ENCODE results near the gene LHB. TPM values are rescaled to one million over a fixed set of nuclear protein-coding genes. Genes with fewer than 3 reads are reported as not detected.

LHB gene
- total RNA-seq, 1 experiment from 2014 or later, result 0.68 TPM

DNA sequence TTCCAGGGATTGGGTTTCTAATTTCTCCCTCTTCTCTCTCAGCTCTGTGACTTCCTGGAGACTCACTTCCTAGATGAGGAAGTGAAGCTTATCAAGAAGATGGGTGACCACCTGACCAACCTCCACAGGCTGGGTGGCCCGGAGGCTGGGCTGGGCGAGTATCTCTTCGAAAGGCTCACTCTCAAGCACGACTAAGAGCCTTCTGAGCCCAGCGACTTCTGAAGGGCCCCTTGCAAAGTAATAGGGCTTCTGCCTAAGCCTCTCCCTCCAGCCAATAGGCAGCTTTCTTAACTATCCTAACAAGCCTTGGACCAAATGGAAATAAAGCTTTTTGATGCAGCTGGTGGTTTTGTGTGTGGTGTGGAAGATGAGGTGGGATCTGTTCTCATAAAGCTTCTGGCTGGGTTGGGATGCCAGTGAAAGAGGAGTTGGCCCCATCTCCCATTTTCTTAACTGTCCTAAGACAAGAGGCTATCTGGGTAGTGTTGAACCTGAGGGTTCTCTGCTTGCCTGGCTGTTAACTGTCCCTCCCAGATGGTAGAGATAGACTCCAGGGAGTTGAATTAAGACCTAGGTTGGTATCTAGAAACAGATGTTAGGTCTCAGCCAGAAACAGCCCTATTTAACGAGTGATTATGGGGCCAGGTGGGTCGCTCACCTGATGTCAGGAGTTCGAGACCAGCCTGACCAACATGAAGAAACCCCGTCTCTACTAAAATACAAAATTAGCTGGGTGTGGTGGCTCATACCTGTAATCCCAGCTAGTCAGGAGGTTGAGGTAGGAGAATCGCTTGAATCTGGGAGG, 50.1 kb downstream of the LHB start:
- ChIA-PET POLR2A (interaction anchor here (0.5 to 2.5 kb wide), 10 partner anchors 10 to 173 kb away, joined by 3 to 16 read pairs (median 4); partner anchors contain the start of genes BAX, GYS1, NUCB1 and RUVBL2), CTCF (interaction anchor here (1.2 to 2.1 kb wide), 2 partner anchors 27 to 48 kb away, joined by 3 to 8 read pairs; partner anchors contain the start of genes GYS1 and RUVBL2)
- BruUV-seq (replicated peaks), result no TSS peak
- H3K4me1 Mint-ChIP-seq (ENCODE audit: low read depth, unreplicated experiment), result peaks cover 30% of the 10 kb centered on the region
- no peak for DNase-seq
- no peaks in the 10 kb centered on the region for H3K27me3 Mint-ChIP-seq (ENCODE audit: insufficient read depth, unreplicated experiment)
- Histone ChIP-seq H3K36me3 (ENCODE audit: control insufficient read depth, insufficient read depth, low read length) (peaks cover 13% of the 10 kb centered on the region), H3K4me1 (peaks cover 21% of the 10 kb centered on the region), H3K9me3 (0 out of 2 replicates have a peak, but pooled peaks cover 3% of the 10 kb centered on the region), H3K4me3 (ENCODE audit: low read depth, low read length) (peak overlapping the region; percentile 95), H3K27me3 (replicated peaks; ENCODE audit: control insufficient read depth, insufficient read depth, low read length) (no peaks in the 10 kb centered on the region)
- H3K36me3 Mint-ChIP-seq (ENCODE audit: insufficient read depth, unreplicated experiment), result peaks cover 100% of the 10 kb centered on the region
- no peaks in the 10 kb centered on the region for H3K9me3 Mint-ChIP-seq (ENCODE audit: unreplicated experiment)
- H3K27ac Mint-ChIP-seq (ENCODE audit: unreplicated experiment), result peak overlapping the region; percentile 96
- intact Hi-C loops (cut with micrococcal nuclease; ENCODE audit: unreplicated experiment), result no loop called here
- peak overlapping the region; percentile 96 for H3K4me3 Mint-ChIP-seq (ENCODE audit: unreplicated experiment)
- TF ChIP-seq, protein P1, sequence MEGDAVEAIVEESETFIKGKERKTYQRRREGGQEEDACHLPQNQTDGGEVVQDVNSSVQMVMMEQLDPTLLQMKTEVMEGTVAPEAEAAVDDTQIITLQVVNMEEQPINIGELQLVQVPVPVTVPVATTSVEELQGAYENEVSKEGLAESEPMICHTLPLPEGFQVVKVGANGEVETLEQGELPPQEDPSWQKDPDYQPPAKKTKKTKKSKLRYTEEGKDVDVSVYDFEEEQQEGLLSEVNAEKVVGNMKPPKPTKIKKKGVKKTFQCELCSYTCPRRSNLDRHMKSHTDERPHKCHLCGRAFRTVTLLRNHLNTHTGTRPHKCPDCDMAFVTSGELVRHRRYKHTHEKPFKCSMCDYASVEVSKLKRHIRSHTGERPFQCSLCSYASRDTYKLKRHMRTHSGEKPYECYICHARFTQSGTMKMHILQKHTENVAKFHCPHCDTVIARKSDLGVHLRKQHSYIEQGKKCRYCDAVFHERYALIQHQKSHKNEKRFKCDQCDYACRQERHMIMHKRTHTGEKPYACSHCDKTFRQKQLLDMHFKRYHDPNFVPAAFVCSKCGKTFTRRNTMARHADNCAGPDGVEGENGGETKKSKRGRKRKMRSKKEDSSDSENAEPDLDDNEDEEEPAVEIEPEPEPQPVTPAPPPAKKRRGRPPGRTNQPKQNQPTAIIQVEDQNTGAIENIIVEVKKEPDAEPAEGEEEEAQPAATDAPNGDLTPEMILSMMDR (IDR thresholded peaks at IDR 0.05; ENCODE audit: insufficient read depth in 1 of 2, low read depth in 1 of 2, low read length in 1 of 2, severe bottlenecking in 1 of 2, unreplicated experiment in 1 of 2), result no peak

Small RNA genes lying within 50 kb of the gene (microRNA-seq; reads per million reads assigned to microRNA genes)
- not detected for gene MIR6798

Other genes starting within 250 kb of the LHB start
- gene BCAT2, start 206.1 kb downstream of the LHB start, total RNA-seq (2022), result 106 and 109 TPM in 2 replicates
- 27.8 and 30.8 TPM in 2 replicates for gene HSD17B14, start 180.6 kb downstream of the LHB start, total RNA-seq (2022)
- gene PLEKHA4, start 148.5 kb downstream of the LHB start, total RNA-seq (2022), result 3.9 and 5.6 TPM in 2 replicates
- 83.3 and 94.7 TPM in 2 replicates for gene PPP1R15A, start 144.7 kb downstream of the LHB start, total RNA-seq (2022)
- 0.61 and 1.1 TPM in 2 replicates for gene TULP2, start 118.3 kb downstream of the LHB start, total RNA-seq (2022)
- 140 and 142 TPM in 2 replicates for gene NUCB1, start 116.8 kb downstream of the LHB start, total RNA-seq (2022)
- 2.6 and 3.3 TPM in 2 replicates for gene DHDH, start 83.4 kb downstream of the LHB start, total RNA-seq (2022)
- gene BAX, start 62.2 kb downstream of the LHB start, total RNA-seq (2022), result 107 and 110 TPM in 2 replicates
- gene FTL, start 51.8 kb downstream of the LHB start, total RNA-seq (2022), result 2,542 and 2,963 TPM in 2 replicates
- 62.7 and 65.3 TPM in 2 replicates for gene GYS1, start 23.8 kb downstream of the LHB start, total RNA-seq (2022)
- gene RUVBL2, start 23.2 kb downstream of the LHB start, total RNA-seq (2022), result 165 and 172 TPM in 2 replicates
- gene CGB3, start 7.2 kb upstream of the LHB start, total RNA-seq (2022), result not detected in 2 replicates
- not detected in 2 replicates for gene CGB2, start 14.8 kb upstream of the LHB start, total RNA-seq (2022)
- gene CGB1, start 19.8 kb upstream of the LHB start, total RNA-seq (2022), result not detected in 2 replicates
- 0.49 TPM in 1 of 2 replicates, not detected in the other for gene CGB5, start 26.8 kb upstream of the LHB start, total RNA-seq (2022)
- gene CGB8, start 32.0 kb upstream of the LHB start, total RNA-seq (2022), result not detected in 2 replicates
- gene CGB7, start 40.7 kb upstream of the LHB start, total RNA-seq (2022), result 2.2 and 3.0 TPM in 2 replicates
- gene NTF4, start 47.7 kb upstream of the LHB start, total RNA-seq (2022), result 9.1 and 10.2 TPM in 2 replicates
- gene KCNA7, start 55.6 kb upstream of the LHB start, total RNA-seq (2022), result 1.1 and 1.2 TPM in 2 replicates
- 251 and 259 TPM in 2 replicates for gene SNRNP70, start 68.4 kb upstream of the LHB start, total RNA-seq (2022)
- 11.8 and 12.7 TPM in 2 replicates for gene LIN7B, start 97.3 kb upstream of the LHB start, total RNA-seq (2022)
- 1.7 and 2.1 TPM in 2 replicates for gene C19orf73, start 102.1 kb upstream of the LHB start, total RNA-seq (2022)
- 11.8 and 12.7 TPM in 2 replicates for gene PPFIA3, start 102.5 kb upstream of the LHB start, total RNA-seq (2022)
- gene HRC, start 138.3 kb upstream of the LHB start, total RNA-seq (2022), result not detected in 2 replicates
- gene TRPM4, start 140.7 kb upstream of the LHB start, total RNA-seq (2022), result 27.8 and 31.4 TPM in 2 replicates

Measured in Caco-2 (cell line).